Measurements from ENCODE around the gene ENTPD5. TPM values are rescaled to one million over a fixed set of nuclear protein-coding genes. Genes with fewer than 3 reads are reported as not detected.

Gene ENTPD5
- total and polyA plus RNA-seq, 2 of the 4 experiments (the other 2 are of a cell fraction): 7.3 to 8.1 TPM

Small RNA genes within 50 kb of the gene (microRNA-seq; reads per million reads assigned to microRNA genes)
- not detected for gene AC005480.2 (ENCODE audit: insufficient read depth, insufficient read length)

Small RNA genes within 50 kb of the gene (small RNA-seq; reads per million reads assigned to genes)
- 0 reads per million in 5 experiments for gene AC005480.2

Other genes starting within 250 kb of the ENTPD5 start
- gene PTGR2, start 167.5 kb downstream of the ENTPD5 start, total RNA-seq (2012; rRNA removed): 1.3 and 2.8 TPM in 2 replicates
- gene PTGR2, start 167.5 kb downstream of the ENTPD5 start, polyA plus RNA-seq (2012; rRNA removed): 2.0 and 3.2 TPM in 2 replicates
- 73.9 and 89.1 TPM in 2 replicates for gene ZNF410, start 132.4 kb downstream of the ENTPD5 start, total RNA-seq (2012; rRNA removed)
- 22.3 and 27.9 TPM in 2 replicates for gene ZNF410, start 132.4 kb downstream of the ENTPD5 start, polyA plus RNA-seq (2012; rRNA removed)
- 2.5 and 2.8 TPM in 2 replicates for gene FAM161B, start 69.2 kb downstream of the ENTPD5 start, total RNA-seq (2012; rRNA removed)
- gene FAM161B, start 69.2 kb downstream of the ENTPD5 start, polyA plus RNA-seq (2012; rRNA removed): 1.8 and 1.9 TPM in 2 replicates
- 16.1 and 21.0 TPM in 2 replicates for gene COQ6, start 69.0 kb downstream of the ENTPD5 start, total RNA-seq (2012; rRNA removed)
- gene COQ6, start 69.0 kb downstream of the ENTPD5 start, polyA plus RNA-seq (2012; rRNA removed): 25.7 and 28.6 TPM in 2 replicates
- 1.6 and 1.7 TPM in 2 replicates for gene BBOF1, start 61 bp upstream of the ENTPD5 start, total RNA-seq (2012; rRNA removed)
- 0.95 and 1.6 TPM in 2 replicates for gene BBOF1, start 61 bp upstream of the ENTPD5 start, polyA plus RNA-seq (2012; rRNA removed)
- 11.9 and 15.1 TPM in 2 replicates for gene ALDH6A1, start 65.2 kb upstream of the ENTPD5 start, total RNA-seq (2012; rRNA removed)
- 4.5 and 6.0 TPM in 2 replicates for gene ALDH6A1, start 65.2 kb upstream of the ENTPD5 start, polyA plus RNA-seq (2012; rRNA removed)
- 8.3 and 11.5 TPM in 2 replicates for gene LIN52, start 65.7 kb upstream of the ENTPD5 start, total RNA-seq (2012; rRNA removed)
- 5.5 and 6.1 TPM in 2 replicates for gene LIN52, start 65.7 kb upstream of the ENTPD5 start, polyA plus RNA-seq (2012; rRNA removed)
- not detected in 2 replicates for gene VSX2, start 220.2 kb upstream of the ENTPD5 start, total RNA-seq (2012; rRNA removed)
- not detected in 2 replicates for gene VSX2, start 220.2 kb upstream of the ENTPD5 start, polyA plus RNA-seq (2012; rRNA removed)